ENCODE measurements around the gene ATPAF1. TPM values are rescaled to one million over a fixed set of nuclear protein-coding genes. Genes with fewer than 3 reads are reported as not detected.

Gene ATPAF1
- 31.0 to 34.6 TPM (median 33.7 TPM) in 5 replicates for total RNA-seq (2022; extraction: Qiagen RNA extraction)

GRCh38 chr1:46667782-46668760 is at the start of gene ATPAF1:
ATPAF1 (minus strand) TSS chr1:46668364; CDS start chr1:46668322, 42 bp downstream.

GRCh38 chr1:46671554-46671953 is 3.4 kb upstream of the ATPAF1 start, which contains the start of gene TEX38:
TEX38 (plus strand) TSS chr1:46671854; CDS start chr1:46671935, 81 bp downstream.

GRCh38 chr1:46616277-46617107 is 51.7 kb downstream of the ATPAF1 start, which contains the start of gene MOB3C:
MOB3C (minus strand) TSS chr1:46616811; CDS start chr1:46613321, 3,490 bp downstream.

GRCh38 chr1:46603858-46604549 is 64.2 kb downstream of the ATPAF1 start, which contains the start of gene MKNK1:
MKNK1 (minus strand) TSS chr1:46604268; CDS start chr1:46583327, 20,941 bp downstream.

Other genes starting within 250 kb of the ATPAF1 start
- gene DMBX1, start 178.5 kb downstream of the ATPAF1 start, total RNA-seq (2022; extraction: Qiagen RNA extraction): 0.49 to 0.93 TPM (median 0.82 TPM) in 5 replicates
- not detected in 5 replicates for gene KNCN, start 116.7 kb downstream of the ATPAF1 start, total RNA-seq (2022; extraction: Qiagen RNA extraction)
- 16.8 to 20.8 TPM (median 17.8 TPM) in 5 replicates for gene MKNK1, start 64.1 kb downstream of the ATPAF1 start, total RNA-seq (2022; extraction: Qiagen RNA extraction)
- gene MOB3C, start 51.6 kb downstream of the ATPAF1 start, total RNA-seq (2022; extraction: Qiagen RNA extraction): 3.7 to 4.2 TPM (median 3.8 TPM) in 5 replicates
- gene TEX38, start 3.5 kb upstream of the ATPAF1 start, total RNA-seq (2022; extraction: Qiagen RNA extraction): not detected in 5 replicates
- 22.4 to 31.7 TPM (median 26.4 TPM) in 5 replicates for gene EFCAB14, start 50.8 kb upstream of the ATPAF1 start, total RNA-seq (2022; extraction: Qiagen RNA extraction)
- gene CYP4B1, start 130.7 kb upstream of the ATPAF1 start, total RNA-seq (2022; extraction: Qiagen RNA extraction): 0.07 to 0.24 TPM (median 0.18 TPM) in 4 of 5 replicates, not detected in the other

Measured in A549 treated with AZD2906 at 1 μM for 4 hours (cell line).